Keratinocyte (primary cell): ENCODE measurements around the gene DNAAF9.

ENCODE experiments used
- EZH2 ChIP-seq: IDR thresholded peaks from one replicate; pipeline ENCODE4 v1.6.1; 2012; ENCODE audit warnings: inconsistent platforms, mild to moderate bottlenecking, low read length, moderate library complexity
- TF ChIP-seq, protein P1 (sequence below), 3 experiments: IDR thresholded peaks in 1 of 3; conservative IDR thresholded peaks in 1 of 3; optimal IDR thresholded peaks in 1 of 3; 2 replicates in 2 of 3; 3 replicates in 1 of 3; pipeline versions ENCODE3 to v1.5.1; 2011; ENCODE audit warnings: low read length in 3 of 3, mild to moderate bottlenecking in 3 of 3, moderate library complexity in 2 of 3, control low read depth in 1 of 3, inconsistent platforms in 1 of 3; ENCODE audit not compliant: insufficient read depth in 2 of 3; ENCODE audit errors: extremely low read depth in 1 of 3

DNA sequence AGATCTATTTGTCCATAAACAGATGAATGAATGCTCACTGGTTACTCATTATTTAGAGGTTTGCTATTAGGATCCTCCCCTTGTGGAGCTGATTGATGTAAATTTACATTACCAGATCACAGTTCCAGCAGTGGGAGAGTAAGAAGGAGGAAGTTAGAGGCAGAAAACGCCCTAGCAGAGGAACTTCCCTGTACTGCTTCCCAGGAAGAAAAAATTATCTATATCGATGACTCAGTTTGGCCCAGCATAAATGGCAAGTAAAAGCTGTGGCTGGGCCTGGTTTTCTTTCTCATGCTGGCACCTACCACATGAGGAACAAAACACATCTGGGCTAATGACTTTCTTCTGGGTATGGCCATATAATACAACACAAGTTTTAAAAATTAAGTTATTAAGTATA is 35.7 kb downstream of the DNAAF9 start:
- TF ChIP-seq, protein P1, sequence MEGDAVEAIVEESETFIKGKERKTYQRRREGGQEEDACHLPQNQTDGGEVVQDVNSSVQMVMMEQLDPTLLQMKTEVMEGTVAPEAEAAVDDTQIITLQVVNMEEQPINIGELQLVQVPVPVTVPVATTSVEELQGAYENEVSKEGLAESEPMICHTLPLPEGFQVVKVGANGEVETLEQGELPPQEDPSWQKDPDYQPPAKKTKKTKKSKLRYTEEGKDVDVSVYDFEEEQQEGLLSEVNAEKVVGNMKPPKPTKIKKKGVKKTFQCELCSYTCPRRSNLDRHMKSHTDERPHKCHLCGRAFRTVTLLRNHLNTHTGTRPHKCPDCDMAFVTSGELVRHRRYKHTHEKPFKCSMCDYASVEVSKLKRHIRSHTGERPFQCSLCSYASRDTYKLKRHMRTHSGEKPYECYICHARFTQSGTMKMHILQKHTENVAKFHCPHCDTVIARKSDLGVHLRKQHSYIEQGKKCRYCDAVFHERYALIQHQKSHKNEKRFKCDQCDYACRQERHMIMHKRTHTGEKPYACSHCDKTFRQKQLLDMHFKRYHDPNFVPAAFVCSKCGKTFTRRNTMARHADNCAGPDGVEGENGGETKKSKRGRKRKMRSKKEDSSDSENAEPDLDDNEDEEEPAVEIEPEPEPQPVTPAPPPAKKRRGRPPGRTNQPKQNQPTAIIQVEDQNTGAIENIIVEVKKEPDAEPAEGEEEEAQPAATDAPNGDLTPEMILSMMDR (optimal IDR thresholded peaks at IDR 0.05 in 1 of 3, IDR thresholded peaks at IDR 0.05 in 1 of 3, conservative IDR thresholded peaks at IDR 0.05 in 1 of 3; ENCODE audit: extremely low read depth in 1 of 3, insufficient read depth in 2 of 3, low read length in 3 of 3), result no peak
- TF ChIP-seq EZH2, result no peak
